ENCODE data around the gene SSRP1. TPM values are rescaled to one million over a fixed set of nuclear protein-coding genes. Genes with fewer than 3 reads are reported as not detected.
"Not testable (repeated sequence)": the region's sequence is repeated elsewhere in the genome, so short reads cannot be mapped to it uniquely, and the experiment has no call there.

Gene SSRP1
- total RNA-seq, 8 experiments from 2014 or later = 64.9 to 164 (median 101) TPM

GRCh38 chr11:57303280-57303989, 32.3 kb downstream of the SSRP1 start:
- Histone ChIP-seq H3K4me1 (replicated peaks in 1 of 2) (peaks cover 0 to 10% of the 10 kb centered on the region in 2 donors), H3K27ac (no peak overlapping the region), H3K4me3 (no peak overlapping the region)
- in situ Hi-C loops (cut with MboI; ENCODE audit: low pct_unique_long_range_greater_than_20kb in 2 of 9, low sequenced_read_pairs in 9 of 9, unreplicated experiment in 9 of 9) = loop anchor here in 1 of 9 experiments (25.0 kb wide), 1 partner anchor 141 kb away; no protein-coding TSS in a partner anchor
- ATAC-seq (replicated peaks in 6 of 8) = peak in 5 of 8 experiments; percentile 6 to 80 (median 25)
- 78 to 100% (median 85%) methylated on average over 1 to 7 of the region's 17 CpGs; no CpG with 5 or more reads in 4 of the 10 experiments for WGBS, 10 experiments

GRCh38 chr11:57302489-57302888, 33.2 kb downstream of the SSRP1 start:
- in situ Hi-C loops (cut with MboI; ENCODE audit: low pct_unique_long_range_greater_than_20kb in 2 of 9, low sequenced_read_pairs in 9 of 9, unreplicated experiment in 9 of 9) = loop anchor here in 1 of 9 experiments (25.0 kb wide), 1 partner anchor 140 kb away; no protein-coding TSS in a partner anchor
- H3K27ac ChIP-seq = no peak overlapping the region
- no peak overlapping the region for H3K4me3 ChIP-seq
- peaks cover 0 to 10% of the 10 kb centered on the region in 2 donors for H3K4me1 ChIP-seq (replicated peaks in 1 of 2)
- ATAC-seq (replicated peaks in 6 of 8) = no peak
- WGBS, 10 experiments = no CpG with 5 or more reads among the region's 15 CpGs

GRCh38 chr11:57301711-57302423, 33.8 kb downstream of the SSRP1 start:
- no peak overlapping the region for H3K27ac ChIP-seq
- in situ Hi-C loops (cut with MboI; ENCODE audit: low pct_unique_long_range_greater_than_20kb in 2 of 9, low sequenced_read_pairs in 9 of 9, unreplicated experiment in 9 of 9) = loop anchor here in 1 of 9 experiments (25.0 kb wide), 1 partner anchor 140 kb away; no protein-coding TSS in a partner anchor
- no peak overlapping the region for H3K4me3 ChIP-seq
- 96 to 100% (median 100%) methylated on average over 1 to 4 of the region's 27 CpGs; no CpG with 5 or more reads in 6 of the 10 experiments for WGBS, 10 experiments
- no peak for ATAC-seq (replicated peaks in 6 of 8)
- peaks cover 0 to 10% of the 10 kb centered on the region in 2 donors for H3K4me1 ChIP-seq (replicated peaks in 1 of 2)

GRCh38 chr11:57300785-57301184, 34.9 kb downstream of the SSRP1 start:
- no peak overlapping the region for H3K27ac ChIP-seq
- peaks cover 0 to 10% of the 10 kb centered on the region in 2 donors for H3K4me1 ChIP-seq (replicated peaks in 1 of 2)
- in situ Hi-C loops (cut with MboI; ENCODE audit: low pct_unique_long_range_greater_than_20kb in 2 of 9, low sequenced_read_pairs in 9 of 9, unreplicated experiment in 9 of 9) = loop anchor here in 1 of 9 experiments (25.0 kb wide), 1 partner anchor 138 kb away; no protein-coding TSS in a partner anchor
- no peak overlapping the region for H3K4me3 ChIP-seq
- no peak for ATAC-seq (replicated peaks in 6 of 8)
- WGBS, 10 experiments = 93 to 100% (median 100%) methylated on average over 1 to 5 of the region's 10 CpGs; no CpG with 5 or more reads in 5 of the 10 experiments

- no peak overlapping the region for H3K4me3 ChIP-seq
These were observed 36.4 kb downstream of the SSRP1 start for GRCh38 chr11:57299150-57299737.

GRCh38 chr11:57297221-57297620, 38.5 kb downstream of the SSRP1 start:
- ATAC-seq (replicated peaks in 6 of 8) = no peak
- H3K27ac ChIP-seq = no peak overlapping the region
- no peak overlapping the region for H3K4me3 ChIP-seq
- WGBS, 10 experiments = 60 to 100% (median 96%) methylated on average over 1 to 2 of the region's 2 CpGs; no CpG with 5 or more reads in 1 of the 10 experiments
- in situ Hi-C loops (cut with MboI; ENCODE audit: low pct_unique_long_range_greater_than_20kb in 2 of 9, low sequenced_read_pairs in 9 of 9, unreplicated experiment in 9 of 9) = no loop called here
- H3K4me1 ChIP-seq (replicated peaks in 1 of 2) = peaks cover 0 to 13% of the 10 kb centered on the region in 2 donors

More at GRCh38 chr11:57299150-57299737, 36.4 kb downstream of the SSRP1 start:
- 80 to 100% (median 100%) methylated on average over 1 to 4 of the region's 5 CpGs for WGBS, 10 experiments
- in situ Hi-C loops (cut with MboI; ENCODE audit: low pct_unique_long_range_greater_than_20kb in 2 of 9, low sequenced_read_pairs in 9 of 9, unreplicated experiment in 9 of 9) = no loop called here
- Histone ChIP-seq H3K4me1 (replicated peaks in 1 of 2) (peaks cover 0 to 4% of the 10 kb centered on the region in 2 donors), H3K27ac (no peak overlapping the region)
- no peak for ATAC-seq (replicated peaks in 6 of 8)

GRCh38 chr11:57296205-57296604, 39.5 kb downstream of the SSRP1 start:
- in situ Hi-C loops (cut with MboI; ENCODE audit: low pct_unique_long_range_greater_than_20kb in 2 of 9, low sequenced_read_pairs in 9 of 9, unreplicated experiment in 9 of 9); H3K4me3 ChIP-seq: not testable (repeated sequence)

GRCh38 chr11:57294225-57295131, 41.2 kb downstream of the SSRP1 start:
- H3K27ac ChIP-seq = no peak overlapping the region
- H3K4me1 ChIP-seq (replicated peaks in 1 of 2) = peaks cover 10 to 19% of the 10 kb centered on the region in 2 donors
- no peak overlapping the region for H3K4me3 ChIP-seq
- in situ Hi-C loops (cut with MboI; ENCODE audit: low pct_unique_long_range_greater_than_20kb in 2 of 9, low sequenced_read_pairs in 9 of 9, unreplicated experiment in 9 of 9) = no loop called here
- peak in 6 of 8 experiments; percentile 55 to 94 (median 65) for ATAC-seq (replicated peaks in 6 of 8)
- WGBS, 10 experiments = 73 to 100% (median 100%) methylated on average over 1 to 2 of the region's 2 CpGs; no CpG with 5 or more reads in 3 of the 10 experiments

More at GRCh38 chr11:57296205-57296604, 39.5 kb downstream of the SSRP1 start:
- ATAC-seq (replicated peaks in 6 of 8); H3K27ac ChIP-seq: not testable (repeated sequence)
- WGBS, 10 experiments = 80 to 100% (median 94%) methylated on average over 1 to 3 of the region's 3 CpGs; no CpG with 5 or more reads in 4 of the 10 experiments
- peaks cover 0 to 13% of the 10 kb centered on the region in 2 donors for H3K4me1 ChIP-seq (replicated peaks in 1 of 2)

GRCh38 chr11:57290288-57290687, 45.4 kb downstream of the SSRP1 start:
- in situ Hi-C loops (cut with MboI; ENCODE audit: low pct_unique_long_range_greater_than_20kb in 2 of 9, low sequenced_read_pairs in 9 of 9, unreplicated experiment in 9 of 9) = no loop called here
- ATAC-seq (replicated peaks in 6 of 8) = no peak
- H3K27ac ChIP-seq = no peak overlapping the region
- peaks cover 29 to 40% of the 10 kb centered on the region in 2 donors for H3K4me1 ChIP-seq (replicated peaks in 1 of 2)
- 0 to 100% (median 100%) methylated on average over 1 of the region's 1 CpG; no CpG with 5 or more reads in 1 of the 10 experiments for WGBS, 10 experiments
- no peak overlapping the region for H3K4me3 ChIP-seq

GRCh38 chr11:57288771-57289579, 46.7 kb downstream of the SSRP1 start:
- H3K4me1 ChIP-seq (replicated peaks in 1 of 2) = peaks cover 29 to 36% of the 10 kb centered on the region in 2 donors
- no peak overlapping the region for H3K4me3 ChIP-seq
- 0 to 34% (median 17%) methylated on average over 1 to 6 of the region's 11 CpGs; no CpG with 5 or more reads in 4 of the 10 experiments for WGBS, 10 experiments
- peak overlapping the region; percentile 48 to 62 for H3K27ac ChIP-seq
- ATAC-seq (replicated peaks in 6 of 8) = peak; percentile 47 to 83 (median 78)
- in situ Hi-C loops (cut with MboI; ENCODE audit: low pct_unique_long_range_greater_than_20kb in 2 of 9, low sequenced_read_pairs in 9 of 9, unreplicated experiment in 9 of 9) = no loop called here

GRCh38 chr11:57287884-57288283, 47.8 kb downstream of the SSRP1 start:
- WGBS, 10 experiments = 44 to 90% (median 60%) methylated on average over 1 to 2 of the region's 3 CpGs; no CpG with 5 or more reads in 3 of the 10 experiments
- H3K4me1 ChIP-seq (replicated peaks in 1 of 2) = peaks cover 27 to 29% of the 10 kb centered on the region in 2 donors
- H3K27ac ChIP-seq = no peak overlapping the region
- ATAC-seq (replicated peaks in 6 of 8) = peak in 5 of 8 experiments; percentile 49 to 79 (median 72)
- in situ Hi-C loops (cut with MboI; ENCODE audit: low pct_unique_long_range_greater_than_20kb in 2 of 9, low sequenced_read_pairs in 9 of 9, unreplicated experiment in 9 of 9) = no loop called here
- no peak overlapping the region for H3K4me3 ChIP-seq

Measured in motor neuron (in vitro differentiated cells).